ENCODE data around the gene FGF23. TPM values are rescaled to one million over a fixed set of nuclear protein-coding genes. Genes with fewer than 3 reads are reported as not detected.

FGF23 gene
- total and polyA plus RNA-seq, 4 donors = 0.10 to 0.83 (median 0.47) TPM; not detected in 1

DNA sequence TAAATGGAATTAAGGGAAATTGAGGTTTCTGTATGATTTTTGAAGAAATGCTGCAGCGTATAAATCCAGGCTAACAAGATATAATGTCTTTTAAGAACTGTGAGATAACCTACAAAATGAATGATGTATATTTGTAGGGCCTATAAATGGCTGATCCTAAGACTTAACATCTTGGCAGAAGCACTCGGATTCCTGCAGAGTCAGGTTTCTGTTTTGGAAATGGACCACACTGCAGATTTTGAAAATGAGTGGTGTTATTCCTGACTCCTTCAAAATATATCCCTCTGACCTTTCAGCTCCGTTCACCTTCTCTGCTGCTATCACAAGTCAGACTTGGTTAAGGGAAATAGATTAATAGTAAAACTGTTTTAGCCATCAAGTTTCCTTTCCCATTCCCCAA is 53.5 kb downstream of the FGF23 start:
- no peak for DNase-seq (ENCODE audit: low spot score)
- H3K4me3 ChIP-seq (ENCODE audit: low read depth in 1 of 3, low read length in 3 of 3) = no peak overlapping the region
- no peaks in the 10 kb centered on the region for H3K36me3 ChIP-seq (ENCODE audit: control insufficient read depth in 4 of 4, insufficient read depth in 3 of 4, low read depth in 1 of 4, low read length in 3 of 4)
- WGBS = 76% methylated on average over 3 of the region's 3 CpGs
- H3K9ac ChIP-seq (ENCODE audit: low read depth in 1 of 2, low read length in 2 of 2) = no peak overlapping the region
- no peaks in the 10 kb centered on the region for H3K9me3 ChIP-seq (ENCODE audit: control insufficient read depth in 4 of 4, low read length in 3 of 4)
- TF ChIP-seq YY1 (IDR thresholded peaks at IDR 0.05) (no peak), NR2F2 (IDR thresholded peaks at IDR 0.05) (no peak), GABPA (IDR thresholded peaks at IDR 0.05 in 1 of 2, conservative IDR thresholded peaks at IDR 0.05 in 1 of 2) (no peak), SP1 (IDR thresholded peaks at IDR 0.05) (no peak), TAF1 (conservative IDR thresholded peaks at IDR 0.05) (no peak), HNF4A (conservative IDR thresholded peaks at IDR 0.05) (no peak), EGR1 (IDR thresholded peaks at IDR 0.05; ENCODE audit: low read depth in 2 of 2) (no peak)
- TF ChIP-seq, protein P1, sequence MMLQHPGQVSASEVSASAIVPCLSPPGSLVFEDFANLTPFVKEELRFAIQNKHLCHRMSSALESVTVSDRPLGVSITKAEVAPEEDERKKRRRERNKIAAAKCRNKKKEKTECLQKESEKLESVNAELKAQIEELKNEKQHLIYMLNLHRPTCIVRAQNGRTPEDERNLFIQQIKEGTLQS (IDR thresholded peaks at IDR 0.05) = no peak
- H3K4me1 ChIP-seq (ENCODE audit: control insufficient read depth in 4 of 4, insufficient read depth in 4 of 4, low read length in 3 of 4) = peaks cover 0 to 10% (median 4%) of the 10 kb centered on the region in 4 donors
- H3K27ac ChIP-seq (ENCODE audit: low read depth in 1 of 2, low read length in 2 of 2) = no peak overlapping the region
- no peaks in the 10 kb centered on the region for H3K27me3 ChIP-seq (ENCODE audit: control insufficient read depth in 4 of 4, insufficient read depth in 4 of 4, low read length in 3 of 4)

DNA sequence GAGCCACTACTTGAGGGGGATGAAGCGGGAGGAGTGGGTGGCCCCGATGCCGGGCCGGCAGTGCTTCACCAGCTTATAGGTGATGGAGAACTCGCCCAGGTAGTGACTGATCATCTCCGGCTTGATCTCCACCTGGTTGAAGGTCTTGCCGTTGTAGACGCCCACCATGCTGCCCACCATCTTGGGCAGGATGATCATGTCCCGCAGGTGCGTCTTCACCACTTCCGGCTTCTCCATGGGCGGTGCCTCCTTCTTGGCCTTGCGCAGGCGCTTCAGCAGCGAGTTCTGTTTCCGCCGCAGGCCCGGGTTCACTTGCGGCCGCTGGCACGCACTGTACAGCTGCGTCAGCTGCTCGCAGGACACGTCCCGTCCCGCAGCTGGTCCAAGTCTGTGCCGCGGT is 55.1 kb downstream of the FGF23 start:
- DNase-seq (ENCODE audit: low spot score) = no peak
- no peak overlapping the region for H3K27ac ChIP-seq (ENCODE audit: low read depth in 1 of 2, low read length in 2 of 2)
- TF ChIP-seq, protein P1 (IDR thresholded peaks at IDR 0.05) = no peak
- TF ChIP-seq HNF4G (IDR thresholded peaks at IDR 0.05) (no peak), RAD21 (IDR thresholded peaks at IDR 0.05) (no peak), RXRA (IDR thresholded peaks at IDR 0.05) (no peak), EGR1 (IDR thresholded peaks at IDR 0.05; ENCODE audit: low read depth in 2 of 2) (no peak), FOXA1 (IDR thresholded peaks at IDR 0.05) (no peak), FOXA2 (IDR thresholded peaks at IDR 0.05) (no peak), GABPA (IDR thresholded peaks at IDR 0.05 in 1 of 2, conservative IDR thresholded peaks at IDR 0.05 in 1 of 2) (no peak), YY1 (IDR thresholded peaks at IDR 0.05) (no peak), NR2F2 (IDR thresholded peaks at IDR 0.05) (no peak), JUND (IDR thresholded peaks at IDR 0.05) (no peak), SP1 (IDR thresholded peaks at IDR 0.05) (no peak), TAF1 (conservative IDR thresholded peaks at IDR 0.05) (no peak), HNF4A (conservative IDR thresholded peaks at IDR 0.05) (no peak)
- TF ChIP-seq, protein P2, sequence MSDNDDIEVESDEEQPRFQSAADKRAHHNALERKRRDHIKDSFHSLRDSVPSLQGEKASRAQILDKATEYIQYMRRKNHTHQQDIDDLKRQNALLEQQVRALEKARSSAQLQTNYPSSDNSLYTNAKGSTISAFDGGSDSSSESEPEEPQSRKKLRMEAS (IDR thresholded peaks at IDR 0.05) = no peak
- TF ChIP-seq, protein P3, sequence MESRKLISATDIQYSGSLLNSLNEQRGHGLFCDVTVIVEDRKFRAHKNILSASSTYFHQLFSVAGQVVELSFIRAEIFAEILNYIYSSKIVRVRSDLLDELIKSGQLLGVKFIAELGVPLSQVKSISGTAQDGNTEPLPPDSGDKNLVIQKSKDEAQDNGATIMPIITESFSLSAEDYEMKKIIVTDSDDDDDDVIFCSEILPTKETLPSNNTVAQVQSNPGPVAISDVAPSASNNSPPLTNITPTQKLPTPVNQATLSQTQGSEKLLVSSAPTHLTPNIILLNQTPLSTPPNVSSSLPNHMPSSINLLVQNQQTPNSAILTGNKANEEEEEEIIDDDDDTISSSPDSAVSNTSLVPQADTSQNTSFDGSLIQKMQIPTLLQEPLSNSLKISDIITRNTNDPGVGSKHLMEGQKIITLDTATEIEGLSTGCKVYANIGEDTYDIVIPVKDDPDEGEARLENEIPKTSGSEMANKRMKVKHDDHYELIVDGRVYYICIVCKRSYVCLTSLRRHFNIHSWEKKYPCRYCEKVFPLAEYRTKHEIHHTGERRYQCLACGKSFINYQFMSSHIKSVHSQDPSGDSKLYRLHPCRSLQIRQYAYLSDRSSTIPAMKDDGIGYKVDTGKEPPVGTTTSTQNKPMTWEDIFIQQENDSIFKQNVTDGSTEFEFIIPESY (IDR thresholded peaks at IDR 0.05) = no peak
- TF ChIP-seq, protein P4, sequence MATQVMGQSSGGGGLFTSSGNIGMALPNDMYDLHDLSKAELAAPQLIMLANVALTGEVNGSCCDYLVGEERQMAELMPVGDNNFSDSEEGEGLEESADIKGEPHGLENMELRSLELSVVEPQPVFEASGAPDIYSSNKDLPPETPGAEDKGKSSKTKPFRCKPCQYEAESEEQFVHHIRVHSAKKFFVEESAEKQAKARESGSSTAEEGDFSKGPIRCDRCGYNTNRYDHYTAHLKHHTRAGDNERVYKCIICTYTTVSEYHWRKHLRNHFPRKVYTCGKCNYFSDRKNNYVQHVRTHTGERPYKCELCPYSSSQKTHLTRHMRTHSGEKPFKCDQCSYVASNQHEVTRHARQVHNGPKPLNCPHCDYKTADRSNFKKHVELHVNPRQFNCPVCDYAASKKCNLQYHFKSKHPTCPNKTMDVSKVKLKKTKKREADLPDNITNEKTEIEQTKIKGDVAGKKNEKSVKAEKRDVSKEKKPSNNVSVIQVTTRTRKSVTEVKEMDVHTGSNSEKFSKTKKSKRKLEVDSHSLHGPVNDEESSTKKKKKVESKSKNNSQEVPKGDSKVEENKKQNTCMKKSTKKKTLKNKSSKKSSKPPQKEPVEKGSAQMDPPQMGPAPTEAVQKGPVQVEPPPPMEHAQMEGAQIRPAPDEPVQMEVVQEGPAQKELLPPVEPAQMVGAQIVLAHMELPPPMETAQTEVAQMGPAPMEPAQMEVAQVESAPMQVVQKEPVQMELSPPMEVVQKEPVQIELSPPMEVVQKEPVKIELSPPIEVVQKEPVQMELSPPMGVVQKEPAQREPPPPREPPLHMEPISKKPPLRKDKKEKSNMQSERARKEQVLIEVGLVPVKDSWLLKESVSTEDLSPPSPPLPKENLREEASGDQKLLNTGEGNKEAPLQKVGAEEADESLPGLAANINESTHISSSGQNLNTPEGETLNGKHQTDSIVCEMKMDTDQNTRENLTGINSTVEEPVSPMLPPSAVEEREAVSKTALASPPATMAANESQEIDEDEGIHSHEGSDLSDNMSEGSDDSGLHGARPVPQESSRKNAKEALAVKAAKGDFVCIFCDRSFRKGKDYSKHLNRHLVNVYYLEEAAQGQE (IDR thresholded peaks at IDR 0.05) = no peak
- TF ChIP-seq, protein P5, sequence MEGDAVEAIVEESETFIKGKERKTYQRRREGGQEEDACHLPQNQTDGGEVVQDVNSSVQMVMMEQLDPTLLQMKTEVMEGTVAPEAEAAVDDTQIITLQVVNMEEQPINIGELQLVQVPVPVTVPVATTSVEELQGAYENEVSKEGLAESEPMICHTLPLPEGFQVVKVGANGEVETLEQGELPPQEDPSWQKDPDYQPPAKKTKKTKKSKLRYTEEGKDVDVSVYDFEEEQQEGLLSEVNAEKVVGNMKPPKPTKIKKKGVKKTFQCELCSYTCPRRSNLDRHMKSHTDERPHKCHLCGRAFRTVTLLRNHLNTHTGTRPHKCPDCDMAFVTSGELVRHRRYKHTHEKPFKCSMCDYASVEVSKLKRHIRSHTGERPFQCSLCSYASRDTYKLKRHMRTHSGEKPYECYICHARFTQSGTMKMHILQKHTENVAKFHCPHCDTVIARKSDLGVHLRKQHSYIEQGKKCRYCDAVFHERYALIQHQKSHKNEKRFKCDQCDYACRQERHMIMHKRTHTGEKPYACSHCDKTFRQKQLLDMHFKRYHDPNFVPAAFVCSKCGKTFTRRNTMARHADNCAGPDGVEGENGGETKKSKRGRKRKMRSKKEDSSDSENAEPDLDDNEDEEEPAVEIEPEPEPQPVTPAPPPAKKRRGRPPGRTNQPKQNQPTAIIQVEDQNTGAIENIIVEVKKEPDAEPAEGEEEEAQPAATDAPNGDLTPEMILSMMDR (IDR thresholded peaks at IDR 0.05; ENCODE audit: low read depth, low read length, missing input control) = no peak

More for the DNA sequence above, 55.1 kb downstream of the FGF23 start:
- Histone ChIP-seq H3K4me1 (ENCODE audit: control insufficient read depth in 4 of 4, insufficient read depth in 4 of 4, low read length in 3 of 4) (peaks cover 0 to 17% (median 8%) of the 10 kb centered on the region in 4 donors), H3K9me3 (ENCODE audit: control insufficient read depth in 4 of 4, low read length in 3 of 4) (no peaks in the 10 kb centered on the region), H3K27me3 (ENCODE audit: control insufficient read depth in 4 of 4, insufficient read depth in 4 of 4, low read length in 3 of 4) (no peaks in the 10 kb centered on the region), H3K9ac (ENCODE audit: low read depth in 1 of 2, low read length in 2 of 2) (no peak overlapping the region), H3K4me3 (ENCODE audit: low read depth in 1 of 3, low read length in 3 of 3) (no peak overlapping the region), H3K36me3 (ENCODE audit: control insufficient read depth in 4 of 4, insufficient read depth in 3 of 4, low read depth in 1 of 4, low read length in 3 of 4) (no peaks in the 10 kb centered on the region)
- WGBS = 98% methylated on average over 28 of the region's 28 CpGs
